HL-60 (cell line): ENCODE results near the gene FANCM.

ENCODE experiments used
- DNase-seq, 2 experiments: peaks; one replicate each; pipeline ENCODE4 v3.0.0-alpha.2; 2010 to 2020; ENCODE audit warnings: low read depth in 1 of 2, low spot score in 1 of 2
- H3K27ac ChIP-seq: fragments of 250-450 bp; sonication (Bioruptor Pico); replicated peaks from 2 replicates; pipeline ENCODE4 v1.5.1; 2020; ENCODE audit warnings: mild to moderate bottlenecking, moderate library complexity
- H3K27me3 ChIP-seq: fragments of 250-450 bp; sonication (Bioruptor Pico); 2 replicates; pipeline ENCODE4 v1.5.1; 2021; ENCODE audit warnings: mild to moderate bottlenecking, moderate library complexity; ENCODE audit not compliant: insufficient read depth, poor library complexity, severe bottlenecking
- H3K4me3 ChIP-seq: replicated peaks from 2 replicates; pipeline ENCODE4 v1.5.1; 2011; ENCODE audit warnings: mild to moderate bottlenecking, control low read depth, low read length; ENCODE audit not compliant: insufficient read depth
- CTCF ChIP-seq: IDR thresholded peaks from one replicate; pipeline ENCODE4 v1.5.1; 2011; ENCODE audit warnings: low read length, control low read depth, inconsistent platforms; ENCODE audit not compliant: insufficient read depth
- GABPA ChIP-seq: IDR thresholded peaks from 2 replicates; pipeline ENCODE4 v1.6.1; 2012; ENCODE audit warnings: low read depth
- POLR2AphosphoS5 ChIP-seq: IDR thresholded peaks from 2 replicates; pipeline ENCODE4 v1.6.1; 2012; ENCODE audit warnings: low read depth
- REST ChIP-seq: IDR thresholded peaks from 2 replicates; pipeline ENCODE4 v1.6.1; 2012; ENCODE audit warnings: low read depth; ENCODE audit not compliant: insufficient replicate concordance
- SPI1 ChIP-seq: IDR thresholded peaks from 2 replicates; pipeline ENCODE4 v1.6.1; 2012; ENCODE audit warnings: low read depth, mild to moderate bottlenecking, borderline replicate concordance

FANCM gene

GRCh38 chr14:45247427-45247826 lies 111.7 kb downstream of the FANCM start:
- DNase-seq = no peak
- H3K27me3 ChIP-seq = no peaks in the 10 kb centered on the region
- H3K4me3 ChIP-seq = no peak overlapping the region
- TF ChIP-seq SPI1 = no peak
- no peak for TF ChIP-seq POLR2AphosphoS5
- no peak for TF ChIP-seq GABPA
- TF ChIP-seq REST = no peak
- no peak for TF ChIP-seq CTCF
- peak overlapping the region; percentile 34 for H3K27ac ChIP-seq

DNA sequence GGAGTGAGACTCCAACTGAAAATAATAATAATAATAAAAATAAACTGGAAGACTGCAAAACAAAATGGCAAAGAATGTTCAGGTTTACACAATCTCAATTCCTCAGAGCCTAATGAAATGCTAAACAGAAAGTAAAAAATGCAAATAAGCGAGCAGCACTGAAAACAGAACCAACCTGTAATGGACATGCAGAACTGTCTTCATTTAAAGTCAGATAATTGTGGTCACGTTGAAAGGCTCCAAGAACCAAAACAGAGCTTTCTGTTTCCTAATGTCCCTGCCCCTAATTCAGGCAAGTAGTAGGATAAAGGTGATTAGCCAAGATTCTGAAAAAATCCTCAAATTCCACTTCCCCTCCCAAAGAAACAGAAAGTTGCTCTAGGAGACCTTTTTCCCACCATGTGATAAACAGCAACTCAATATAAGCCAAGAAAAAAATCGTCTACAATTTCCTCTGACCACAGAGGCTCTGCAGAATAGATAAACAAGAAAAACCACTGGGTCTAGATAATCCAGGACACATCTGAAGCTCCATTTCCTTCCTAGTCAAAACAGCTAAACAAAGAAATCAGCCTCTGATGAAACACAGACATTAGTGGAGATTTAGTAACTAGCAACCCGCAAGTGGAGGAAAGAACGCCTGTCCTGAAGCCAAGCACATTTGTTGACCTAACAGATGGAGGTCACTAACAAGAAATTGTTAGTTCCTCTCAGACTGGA lies 114.3 kb downstream of the FANCM start:
- peak overlapping the region; percentile 68 for H3K4me3 ChIP-seq
- peak in 1 of 2 experiments; percentile 87 for DNase-seq

More for the DNA sequence above, 114.3 kb downstream of the FANCM start:
- Histone ChIP-seq H3K27me3 (no peaks in the 10 kb centered on the region), H3K27ac (peak overlapping the region; percentile 95)
- peak; percentile 49; the same call in 1 of the 2 replicates for TF ChIP-seq SPI1
- TF ChIP-seq GABPA = peak; percentile 37; the same call in 1 of the 2 replicates
- TF ChIP-seq POLR2AphosphoS5 = peak; percentile 88
- TF ChIP-seq CTCF = no peak
